Tibial nerve (tissue), 3 donors: Measurements from ENCODE around the gene RBL2.

Experiments
- POLR2A ChIP-seq, 2 donors: fragments of 450-650 bp; IDR thresholded peaks; one replicate each; pipeline ENCODE4 v1.6.1; 2017; ENCODE audit warnings: antibody characterized with exemption in 2 of 2, mild to moderate bottlenecking in 2 of 2, moderate library complexity in 2 of 2
- TF ChIP-seq, protein P1 (sequence below), 5 experiments: fragments of 200-600 bp in 3 of 5; fragments of 450-650 bp in 2 of 5; sonication (generic) in 3 of 5; IDR thresholded peaks; one replicate each; pipeline ENCODE4 v1.5.1; 2016 to 2019; ENCODE audit warnings: antibody characterized with exemption in 5 of 5, mild to moderate bottlenecking in 3 of 5, moderate library complexity in 2 of 5

DNA sequence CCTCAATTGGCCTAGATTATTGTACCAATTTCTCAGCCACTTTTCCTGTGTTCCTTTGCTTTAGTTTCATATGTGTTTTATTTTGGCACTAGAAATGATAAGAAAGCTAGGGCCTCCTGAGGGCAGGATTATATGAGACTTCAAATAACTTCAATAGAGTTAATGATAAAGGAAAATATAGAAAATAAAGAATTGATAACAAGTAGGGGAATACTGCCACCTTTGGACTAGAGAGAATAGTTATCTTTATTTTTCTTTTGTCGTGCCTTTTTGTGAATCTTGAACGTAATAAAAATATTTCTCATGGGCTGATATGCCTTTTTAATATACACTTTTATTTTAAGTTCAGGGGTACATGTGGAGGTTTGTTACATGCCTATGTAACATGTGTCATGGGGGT lies 29.3 kb upstream of the RBL2 start:
- TF ChIP-seq, protein P1, sequence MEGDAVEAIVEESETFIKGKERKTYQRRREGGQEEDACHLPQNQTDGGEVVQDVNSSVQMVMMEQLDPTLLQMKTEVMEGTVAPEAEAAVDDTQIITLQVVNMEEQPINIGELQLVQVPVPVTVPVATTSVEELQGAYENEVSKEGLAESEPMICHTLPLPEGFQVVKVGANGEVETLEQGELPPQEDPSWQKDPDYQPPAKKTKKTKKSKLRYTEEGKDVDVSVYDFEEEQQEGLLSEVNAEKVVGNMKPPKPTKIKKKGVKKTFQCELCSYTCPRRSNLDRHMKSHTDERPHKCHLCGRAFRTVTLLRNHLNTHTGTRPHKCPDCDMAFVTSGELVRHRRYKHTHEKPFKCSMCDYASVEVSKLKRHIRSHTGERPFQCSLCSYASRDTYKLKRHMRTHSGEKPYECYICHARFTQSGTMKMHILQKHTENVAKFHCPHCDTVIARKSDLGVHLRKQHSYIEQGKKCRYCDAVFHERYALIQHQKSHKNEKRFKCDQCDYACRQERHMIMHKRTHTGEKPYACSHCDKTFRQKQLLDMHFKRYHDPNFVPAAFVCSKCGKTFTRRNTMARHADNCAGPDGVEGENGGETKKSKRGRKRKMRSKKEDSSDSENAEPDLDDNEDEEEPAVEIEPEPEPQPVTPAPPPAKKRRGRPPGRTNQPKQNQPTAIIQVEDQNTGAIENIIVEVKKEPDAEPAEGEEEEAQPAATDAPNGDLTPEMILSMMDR (IDR thresholded peaks at IDR 0.05) = no peak
- TF ChIP-seq POLR2A (IDR thresholded peaks at IDR 0.05) = no peak
